HG03097 (cell line): Measurements from ENCODE around the gene CSNK2B.

Source experiments
- ATAC-seq: cut with Tn5 transposase; IDR thresholded peaks from one replicate; pipeline ENCODE4 v1.9.1; 2021; ENCODE audit not compliant: unreplicated experiment, low FRiP score

CSNK2B gene

DNA sequence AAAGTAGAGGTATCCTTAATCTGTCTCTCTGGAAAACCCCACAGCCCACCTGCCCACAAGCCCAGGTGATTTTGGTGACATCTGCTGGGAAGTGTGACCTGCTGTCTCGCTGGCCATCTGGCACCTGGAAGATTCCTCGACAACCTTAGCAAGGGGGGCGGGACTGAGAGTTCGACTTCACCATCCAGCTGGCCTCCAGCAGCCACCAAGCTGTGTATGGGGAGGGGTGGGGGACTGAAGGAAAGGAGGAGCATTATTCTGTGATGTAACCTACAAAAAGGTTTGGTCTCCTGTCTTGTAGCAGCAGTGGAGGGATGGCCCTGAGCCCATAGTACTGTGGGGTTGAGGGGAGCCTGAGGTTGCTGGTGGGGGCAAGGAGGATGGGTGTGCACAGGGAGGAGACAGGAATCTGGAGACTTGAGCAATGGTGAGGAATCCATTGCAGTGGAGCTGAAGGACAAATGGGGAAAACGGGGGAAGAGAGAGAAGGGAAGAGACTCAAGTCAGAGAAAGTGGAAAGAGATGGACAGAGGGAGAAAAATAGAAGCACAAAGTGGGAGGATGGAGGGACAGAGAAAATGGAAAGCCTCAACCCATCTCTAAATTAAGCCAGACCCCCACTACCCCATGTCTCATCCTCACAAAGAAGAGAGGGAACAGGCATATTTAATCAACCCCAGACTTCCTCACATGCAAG lies 44.8 kb downstream of the CSNK2B start:
- no peak for ATAC-seq

DNA sequence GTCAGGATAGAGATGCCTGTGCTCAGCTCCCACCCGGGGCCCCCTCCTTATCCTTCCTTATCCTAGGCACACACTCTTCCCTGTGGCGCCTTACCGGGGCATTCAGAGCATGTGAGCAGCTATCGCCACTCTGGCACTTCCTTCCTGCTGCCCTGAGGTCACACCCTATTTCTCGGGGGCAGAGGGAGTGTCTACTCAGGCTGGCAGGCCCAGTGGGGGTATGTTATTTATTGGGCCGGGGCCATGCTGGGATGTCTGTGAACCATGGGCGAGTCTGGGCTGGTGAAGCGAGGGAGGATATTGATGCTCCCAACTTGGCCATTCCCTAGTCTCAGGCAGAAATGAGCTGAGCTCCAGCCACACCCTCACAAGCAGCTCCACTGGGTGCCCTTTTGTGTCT lies 45.4 kb downstream of the CSNK2B start:
- ATAC-seq, result no peak

DNA sequence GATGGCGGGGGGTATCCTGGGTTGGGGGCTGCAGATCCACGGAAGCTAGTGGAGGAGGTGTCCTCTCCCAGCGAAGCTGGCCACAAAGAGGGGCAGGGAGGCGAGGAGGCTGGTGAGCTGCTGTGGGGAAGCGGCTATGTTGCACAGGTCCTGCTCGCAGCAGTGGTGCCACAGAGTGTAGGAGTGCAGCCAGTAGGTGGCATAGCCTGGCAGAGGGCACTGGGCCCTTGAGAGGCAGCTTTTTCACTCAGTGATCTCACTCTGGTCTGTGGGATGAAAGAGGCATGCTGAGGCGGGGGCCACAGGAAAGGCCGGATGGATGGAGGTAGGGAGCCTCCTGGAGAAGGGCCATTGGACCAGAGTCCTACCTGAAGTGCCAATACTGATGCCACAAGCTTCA lies 46.4 kb downstream of the CSNK2B start:
- no peak for ATAC-seq

DNA sequence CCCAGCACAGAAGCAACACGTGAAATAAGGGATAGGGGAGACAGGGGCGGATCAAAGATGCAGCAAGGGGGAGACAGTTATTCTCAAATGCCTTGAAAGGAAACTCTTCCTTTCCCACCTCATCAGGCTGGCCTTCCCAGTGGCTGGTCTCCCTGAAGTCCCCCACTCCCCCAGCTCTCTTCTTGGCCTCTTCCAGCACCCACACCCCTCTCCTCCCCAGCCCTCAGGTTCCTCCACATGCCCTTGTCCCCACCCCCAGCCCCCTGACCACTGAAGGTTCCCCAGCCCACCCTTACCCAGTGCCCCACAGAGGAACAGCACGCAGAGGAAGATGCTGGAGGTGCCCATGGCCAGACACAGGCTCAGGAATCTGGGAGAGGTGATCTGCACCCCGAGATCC lies 47.6 kb downstream of the CSNK2B start:
- no peak for ATAC-seq

DNA sequence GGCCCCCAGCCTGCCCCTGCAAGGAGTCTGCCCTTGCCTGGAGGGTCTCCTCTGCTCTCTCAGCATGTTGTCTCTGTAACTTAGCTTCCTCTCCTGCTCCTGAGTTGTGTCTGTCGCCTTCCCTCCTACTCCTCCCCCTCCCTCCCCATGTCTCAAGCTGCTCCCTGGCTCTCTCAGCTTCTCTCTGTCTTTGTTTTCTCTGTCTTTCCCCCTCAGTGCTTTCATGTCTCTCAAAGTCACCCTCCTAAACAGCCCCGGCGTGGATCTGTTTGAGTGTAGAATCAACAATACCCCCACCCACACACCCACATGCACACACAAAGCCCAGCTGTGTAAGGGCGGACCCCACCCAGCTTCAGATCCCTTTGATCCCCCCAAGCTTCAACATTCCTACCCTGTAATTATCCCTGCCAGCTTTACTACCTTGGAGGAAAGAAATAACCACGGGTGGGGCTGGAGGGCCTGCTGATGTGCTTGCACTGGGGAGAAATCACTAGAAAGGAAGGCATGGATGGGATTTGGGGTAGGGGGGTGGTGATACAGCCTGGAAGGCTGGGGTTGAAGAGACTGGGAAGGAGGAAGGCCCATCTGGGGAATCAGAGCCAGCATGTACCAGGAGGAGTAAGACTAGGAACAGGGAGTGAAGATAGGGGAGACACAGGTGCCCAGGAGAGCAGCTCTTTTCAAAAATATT lies 48.3 kb downstream of the CSNK2B start:
- ATAC-seq, result no peak

DNA sequence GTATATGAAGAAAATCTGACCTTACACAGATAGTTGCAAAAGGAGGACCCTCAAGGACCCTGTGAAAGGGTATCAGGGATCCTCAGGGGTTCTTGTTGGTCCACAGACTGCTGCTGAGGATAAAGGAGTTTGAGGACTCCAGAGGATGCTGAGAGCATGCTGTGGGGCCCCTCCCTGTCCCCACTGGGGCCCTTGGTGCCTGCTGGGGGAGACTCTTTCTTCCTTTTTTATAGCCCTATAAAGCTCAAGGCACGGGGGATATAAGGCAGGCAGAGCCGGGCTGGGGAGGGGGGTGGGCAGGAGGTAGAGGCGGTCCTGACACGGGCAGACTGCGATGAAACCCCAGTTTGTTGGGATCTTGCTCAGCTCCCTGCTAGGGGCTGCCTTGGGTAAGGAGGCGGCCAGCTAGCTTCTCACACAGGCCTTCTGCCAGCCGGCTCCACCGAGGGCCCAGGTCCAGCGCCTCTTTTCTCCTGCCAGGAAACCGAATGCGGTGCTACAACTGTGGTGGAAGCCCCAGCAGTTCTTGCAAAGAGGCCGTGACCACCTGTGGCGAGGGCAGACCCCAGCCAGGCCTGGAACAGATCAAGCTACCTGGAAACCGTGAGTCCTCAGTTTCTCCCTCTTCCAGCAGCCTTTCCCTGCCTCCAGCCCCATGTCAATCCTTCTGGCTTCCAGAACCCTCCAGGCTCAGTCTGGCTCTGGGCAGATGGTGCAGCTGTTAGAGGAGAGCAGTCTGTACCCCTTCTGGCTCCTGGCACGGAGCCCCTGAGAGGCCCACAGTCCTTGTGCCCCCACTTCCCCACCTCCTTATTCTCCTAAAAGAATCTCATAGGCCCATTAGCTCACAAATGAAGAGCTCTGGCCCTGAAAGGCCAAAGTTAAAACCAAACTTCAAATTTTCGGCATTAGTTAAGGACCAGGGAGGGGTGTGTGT lies 49.4 kb downstream of the CSNK2B start, which contains the start of gene LY6G6D:
Gene LY6G6D, plus strand, starts transcription at position 327 of the 937 bp plus-strand sequence. Its CDS starts 8 bp downstream, at position 335.
- no peak for ATAC-seq

DNA sequence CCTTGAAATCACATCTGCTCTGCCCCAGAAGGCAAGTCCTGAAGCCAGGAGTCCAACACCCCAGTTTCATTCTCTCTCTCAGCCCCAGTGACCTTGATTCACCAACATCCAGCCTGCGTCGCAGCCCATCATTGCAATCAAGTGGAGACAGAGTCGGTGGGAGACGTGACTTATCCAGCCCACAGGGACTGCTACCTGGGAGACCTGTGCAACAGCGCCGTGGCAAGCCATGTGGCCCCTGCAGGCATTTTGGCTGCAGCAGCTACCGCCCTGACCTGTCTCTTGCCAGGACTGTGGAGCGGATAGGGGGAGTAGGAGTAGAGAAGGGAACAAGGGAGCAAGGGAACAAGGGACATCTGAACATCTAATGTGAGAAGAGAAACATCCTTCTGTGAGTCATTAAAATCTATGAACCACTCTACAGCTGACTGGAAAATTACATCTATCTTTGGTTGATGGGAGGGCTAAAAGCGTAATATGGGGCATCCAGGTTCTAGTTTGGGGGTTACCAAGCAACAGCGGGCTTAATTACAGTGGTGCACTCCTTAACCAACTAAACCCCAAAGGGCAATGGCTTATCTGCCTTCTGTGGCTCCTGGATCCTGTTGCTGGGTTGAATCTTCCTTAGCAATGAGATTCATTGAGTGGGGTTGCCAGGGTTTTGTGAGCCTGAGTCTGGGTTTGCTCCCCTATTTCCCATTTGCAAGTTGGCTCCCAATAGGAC lies 51.8 kb downstream of the CSNK2B start:
- ATAC-seq, result no peak

DNA sequence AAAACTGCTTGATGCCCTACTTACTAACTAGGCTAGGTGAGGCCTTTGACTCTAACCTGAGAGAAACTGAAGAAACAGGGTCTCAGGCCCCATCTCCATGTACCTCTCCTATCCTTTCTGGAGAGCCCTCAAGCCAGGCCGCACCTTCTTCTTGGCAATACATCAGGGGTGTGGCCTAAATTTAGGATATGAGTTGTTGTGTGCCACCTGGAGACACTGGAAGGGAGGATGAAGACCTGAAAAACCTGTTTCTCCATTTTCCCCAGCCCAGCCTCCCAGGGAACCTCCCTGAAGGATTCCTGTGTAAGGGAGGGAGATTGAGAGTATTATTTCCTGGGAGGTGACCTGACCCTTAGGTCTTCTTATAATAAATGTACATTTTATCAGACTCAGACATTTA lies 52.4 kb downstream of the CSNK2B start:
- ATAC-seq, result no peak

DNA sequence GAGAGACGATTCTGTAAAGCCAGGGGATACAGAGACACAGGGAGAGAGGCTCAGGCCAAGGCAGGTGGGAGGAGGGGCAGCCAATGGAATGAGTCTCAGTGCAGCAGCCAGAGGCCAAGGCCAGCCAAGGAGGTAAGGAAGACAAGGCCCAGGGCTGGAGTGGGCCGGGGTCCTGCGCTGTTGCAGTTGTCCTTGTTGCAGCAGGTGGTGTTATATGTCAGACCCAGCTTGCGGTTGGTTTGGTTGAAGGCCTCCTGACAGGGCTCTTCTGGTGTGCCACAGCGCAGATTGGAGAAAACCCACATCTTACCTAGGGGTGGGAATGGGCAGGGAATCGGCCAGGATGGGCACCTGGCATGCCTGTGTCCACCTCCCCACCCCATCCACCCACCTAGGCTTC lies 53.1 kb downstream of the CSNK2B start:
- no peak for ATAC-seq
